Neural progenitor cell (in vitro differentiated cells): Measurements from ENCODE around the gene SERPINA9. TPM values are rescaled to one million over a fixed set of nuclear protein-coding genes. Genes with fewer than 3 reads are reported as not detected.

Source experiments
- DNase-seq: peaks from one replicate; pipeline ENCODE4 v3.0.0-alpha.2; 2016; ENCODE audit warnings: low spot score
- H2AFZ ChIP-seq: fragments of 200-600 bp; sonication (generic); replicated peaks from 2 replicates; pipeline ENCODE4 v1.6.1; 2016; ENCODE audit warnings: antibody characterized with exemption
- H3F3A ChIP-seq: fragments of 200-600 bp; sonication (generic); 2 replicates; pipeline ENCODE4 v1.6.1; 2016; ENCODE audit warnings: antibody characterized with exemption, low read depth
- H3K27ac ChIP-seq: fragments of 200-600 bp; sonication (generic); 2 replicates; pipeline ENCODE4 v1.5.1; 2016; ENCODE audit warnings: mild to moderate bottlenecking
- H3K27me3 ChIP-seq: fragments of 200-600 bp; sonication (generic); 2 replicates; pipeline ENCODE4 v1.6.1; 2016; ENCODE audit warnings: mild to moderate bottlenecking, moderate library complexity
- H3K36me3 ChIP-seq: fragments of 200-600 bp; sonication (generic); 2 replicates; pipeline ENCODE4 v1.5.1; 2016
- H3K4me1 ChIP-seq: fragments of 200-600 bp; sonication (generic); 2 replicates; pipeline ENCODE4 v1.6.1; 2016; ENCODE audit warnings: mixed run types
- H3K4me2 ChIP-seq: fragments of 200-600 bp; sonication (generic); 2 replicates; pipeline ENCODE4 v1.6.1; 2016
- H3K4me3 ChIP-seq: fragments of 200-600 bp; sonication (generic); 2 replicates; pipeline ENCODE4 v1.5.1; 2016
- H3K79me2 ChIP-seq: fragments of 200-600 bp; sonication (generic); 2 replicates; pipeline ENCODE4 v1.6.1; 2016; ENCODE audit warnings: low read depth
- H3K9ac ChIP-seq: fragments of 200-600 bp; sonication (generic); 2 replicates; pipeline ENCODE4 v1.6.1; 2016
- H3K9me3 ChIP-seq: fragments of 200-600 bp; sonication (generic); 2 replicates; pipeline ENCODE4 v1.5.1; 2016; ENCODE audit warnings: low read depth
- H4K20me1 ChIP-seq: fragments of 200-600 bp; sonication (generic); 2 replicates; pipeline ENCODE4 v1.6.1; 2016; ENCODE audit warnings: low read depth
- H3K27ac Mint-ChIP-seq: 3 replicates; pipeline ENCODE4 v1.8.0; 2021; ENCODE audit warnings: mixed read lengths
- H3K27me3 Mint-ChIP-seq: 2 replicates; pipeline ENCODE4 v1.8.0; 2022; ENCODE audit warnings: low read depth, mild to moderate bottlenecking, inconsistent platforms, moderate library complexity, mixed read lengths; ENCODE audit not compliant: insufficient read depth
- H3K36me3 Mint-ChIP-seq: 3 replicates; pipeline ENCODE4 v1.8.0; 2021; ENCODE audit warnings: mixed read lengths
- H3K4me1 Mint-ChIP-seq: 3 replicates; pipeline ENCODE4 v1.8.0; 2021; ENCODE audit warnings: mixed read lengths
- H3K4me3 Mint-ChIP-seq: 3 replicates; pipeline ENCODE4 v1.8.0; 2021; ENCODE audit warnings: mild to moderate bottlenecking, moderate library complexity, mixed read lengths
- H3K9me3 Mint-ChIP-seq: 3 replicates; pipeline ENCODE4 v1.8.0; 2020; ENCODE audit warnings: mixed read lengths
- EZH2 ChIP-seq: fragments of 200-600 bp; sonication (generic); IDR thresholded peaks from 2 replicates; pipeline ENCODE4 v1.6.1; 2017; ENCODE audit warnings: antibody characterized with exemption, mild to moderate bottlenecking, moderate library complexity
- EZH2phosphoT487 ChIP-seq: fragments of 200-600 bp; sonication (generic); IDR thresholded peaks from 2 replicates; pipeline ENCODE4 v1.6.1; 2017; ENCODE audit warnings: antibody characterized with exemption
- total RNA-seq: library from RNA; depleted of rRNA; stranded (reverse); fragments of >200 nt; gene quantifications from 2 replicates; pipeline ENCODE4 v1.2.3, GENCODE V29; 2015; ENCODE audit warnings: low replicate concordance
- TF ChIP-seq, protein P1 (sequence below): fragments of 200-600 bp; sonication (generic); IDR thresholded peaks from 2 replicates; pipeline ENCODE4 v1.5.1; 2017; ENCODE audit warnings: antibody characterized with exemption, mild to moderate bottlenecking

SERPINA9 gene
- total RNA-seq, 1 donor from 2014 or later, result not detected

- Mint-ChIP-seq H3K4me1 (peaks cover 11% of the 10 kb centered on the region), H3K9me3 (peaks cover 3% of the 10 kb centered on the region), H3K4me3 (no peak overlapping the region), H3K27me3 (peaks cover 5% of the 10 kb centered on the region), H3K36me3 (no peaks in the 10 kb centered on the region), H3K27ac (no peak overlapping the region)
- no peak for DNase-seq
- Histone ChIP-seq H3K27me3 (no peaks in the 10 kb centered on the region), H4K20me1 (no peaks in the 10 kb centered on the region), H3K9me3 (no peaks in the 10 kb centered on the region), H3K79me2 (no peaks in the 10 kb centered on the region), H3F3A (no peaks in the 10 kb centered on the region), H3K27ac (no peak overlapping the region), H2AFZ (no peak overlapping the region), H3K9ac (no peak overlapping the region), H3K36me3 (no peaks in the 10 kb centered on the region), H3K4me2 (no peak overlapping the region), H3K4me1 (peaks cover 11% of the 10 kb centered on the region), H3K4me3 (no peak overlapping the region)
- TF ChIP-seq, protein P1, sequence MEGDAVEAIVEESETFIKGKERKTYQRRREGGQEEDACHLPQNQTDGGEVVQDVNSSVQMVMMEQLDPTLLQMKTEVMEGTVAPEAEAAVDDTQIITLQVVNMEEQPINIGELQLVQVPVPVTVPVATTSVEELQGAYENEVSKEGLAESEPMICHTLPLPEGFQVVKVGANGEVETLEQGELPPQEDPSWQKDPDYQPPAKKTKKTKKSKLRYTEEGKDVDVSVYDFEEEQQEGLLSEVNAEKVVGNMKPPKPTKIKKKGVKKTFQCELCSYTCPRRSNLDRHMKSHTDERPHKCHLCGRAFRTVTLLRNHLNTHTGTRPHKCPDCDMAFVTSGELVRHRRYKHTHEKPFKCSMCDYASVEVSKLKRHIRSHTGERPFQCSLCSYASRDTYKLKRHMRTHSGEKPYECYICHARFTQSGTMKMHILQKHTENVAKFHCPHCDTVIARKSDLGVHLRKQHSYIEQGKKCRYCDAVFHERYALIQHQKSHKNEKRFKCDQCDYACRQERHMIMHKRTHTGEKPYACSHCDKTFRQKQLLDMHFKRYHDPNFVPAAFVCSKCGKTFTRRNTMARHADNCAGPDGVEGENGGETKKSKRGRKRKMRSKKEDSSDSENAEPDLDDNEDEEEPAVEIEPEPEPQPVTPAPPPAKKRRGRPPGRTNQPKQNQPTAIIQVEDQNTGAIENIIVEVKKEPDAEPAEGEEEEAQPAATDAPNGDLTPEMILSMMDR, result no peak
- TF ChIP-seq EZH2 (no peak), EZH2phosphoT487 (no peak)
Observed at GRCh38 chr14:94489336-94489735, 13.3 kb upstream of the SERPINA9 start.

GRCh38 chr14:94486883-94487282, 10.9 kb upstream of the SERPINA9 start:
- peak; percentile 9 for DNase-seq
- peaks cover 11% of the 10 kb centered on the region for H3K4me1 Mint-ChIP-seq
- Histone ChIP-seq H3K4me1 (peaks cover 11% of the 10 kb centered on the region), H3K27me3 (no peaks in the 10 kb centered on the region), H3K9ac (no peak overlapping the region), H4K20me1 (no peaks in the 10 kb centered on the region), H2AFZ (peak overlapping the region; percentile 96), H3K36me3 (no peaks in the 10 kb centered on the region), H3K4me3 (peak overlapping the region; percentile 48), H3K79me2 (no peaks in the 10 kb centered on the region), H3K9me3 (no peaks in the 10 kb centered on the region), H3F3A (no peaks in the 10 kb centered on the region), H3K4me2 (peak overlapping the region; percentile 81), H3K27ac (no peak overlapping the region)
- no peak overlapping the region for H3K27ac Mint-ChIP-seq
- H3K36me3 Mint-ChIP-seq, result no peaks in the 10 kb centered on the region
- peaks cover 8% of the 10 kb centered on the region for H3K27me3 Mint-ChIP-seq
- no peaks in the 10 kb centered on the region for H3K9me3 Mint-ChIP-seq
- TF ChIP-seq EZH2phosphoT487, result no peak
- TF ChIP-seq, protein P1, result no peak
- H3K4me3 Mint-ChIP-seq, result no peak overlapping the region

DNA sequence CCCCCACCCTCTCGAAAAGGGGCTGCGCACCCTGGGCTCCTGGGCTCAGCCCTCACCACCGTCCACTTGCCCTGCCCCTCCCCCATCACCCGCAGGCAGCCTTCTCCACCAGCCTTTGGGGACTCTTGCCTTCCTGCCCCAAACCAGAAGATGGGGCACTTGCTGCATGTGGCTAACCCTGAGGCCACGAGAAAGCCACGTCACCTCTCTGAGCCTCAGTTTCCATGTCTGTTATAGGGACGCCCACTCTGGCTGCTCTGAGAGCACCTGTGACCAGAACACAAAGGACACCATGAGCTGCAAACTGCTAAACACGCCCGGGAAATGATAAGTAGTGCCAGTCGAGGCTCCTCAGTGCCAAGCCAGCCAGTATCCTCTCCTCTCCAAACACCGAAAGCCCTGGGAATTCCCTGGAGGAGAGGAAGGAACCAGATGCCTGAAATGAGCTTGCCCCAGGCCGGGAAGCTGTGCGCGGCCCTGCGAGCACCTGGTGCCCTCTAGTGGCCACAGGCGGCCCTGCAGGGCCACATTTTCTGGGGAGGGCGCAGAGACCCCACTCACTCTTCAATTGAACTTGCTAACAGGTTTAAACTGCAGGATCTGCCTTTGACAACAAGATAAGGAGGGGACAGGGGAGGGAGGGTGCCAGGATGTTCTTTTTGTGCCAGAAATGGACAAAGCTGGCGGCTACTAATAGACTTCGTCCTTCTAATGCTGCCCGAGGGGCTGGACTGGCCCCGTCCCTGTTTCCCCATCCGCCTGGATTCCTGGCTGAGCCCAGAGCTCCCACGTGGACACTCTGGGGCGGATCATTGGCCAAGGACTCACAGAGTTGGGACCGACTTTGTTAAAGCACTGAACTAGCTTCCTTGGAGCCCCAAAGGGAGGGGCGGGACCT, 10.2 kb upstream of the SERPINA9 start:
- no peaks in the 10 kb centered on the region for H3F3A ChIP-seq
- H3K79me2 ChIP-seq, result no peaks in the 10 kb centered on the region
- no peaks in the 10 kb centered on the region for H3K9me3 ChIP-seq
- Mint-ChIP-seq H3K9me3 (no peaks in the 10 kb centered on the region), H3K27ac (peak overlapping the region; percentile 75), H3K27me3 (peaks cover 8% of the 10 kb centered on the region), H3K4me3 (peak overlapping the region; percentile 80), H3K36me3 (no peaks in the 10 kb centered on the region), H3K4me1 (peaks cover 11% of the 10 kb centered on the region)
- peak overlapping the region; percentile 48 for H3K4me3 ChIP-seq
- peak; percentile 88 for DNase-seq
- TF ChIP-seq, protein P1, result peak; percentile 100
- no peak for TF ChIP-seq EZH2
- no peak overlapping the region for H3K27ac ChIP-seq
- H3K4me1 ChIP-seq, result peaks cover 11% of the 10 kb centered on the region
- no peaks in the 10 kb centered on the region for H4K20me1 ChIP-seq
- H3K9ac ChIP-seq, result no peak overlapping the region
- H2AFZ ChIP-seq, result peak overlapping the region; percentile 96
- H3K36me3 ChIP-seq, result no peaks in the 10 kb centered on the region
- no peaks in the 10 kb centered on the region for H3K27me3 ChIP-seq
- peak overlapping the region; percentile 81 for H3K4me2 ChIP-seq
